ENCODE data around the gene IFITM2. TPM values are rescaled to one million over a fixed set of nuclear protein-coding genes. Genes with fewer than 3 reads are reported as not detected.

IFITM2 gene
- total RNA-seq, 1 experiment from 2014 or later: 421 TPM

DNA sequence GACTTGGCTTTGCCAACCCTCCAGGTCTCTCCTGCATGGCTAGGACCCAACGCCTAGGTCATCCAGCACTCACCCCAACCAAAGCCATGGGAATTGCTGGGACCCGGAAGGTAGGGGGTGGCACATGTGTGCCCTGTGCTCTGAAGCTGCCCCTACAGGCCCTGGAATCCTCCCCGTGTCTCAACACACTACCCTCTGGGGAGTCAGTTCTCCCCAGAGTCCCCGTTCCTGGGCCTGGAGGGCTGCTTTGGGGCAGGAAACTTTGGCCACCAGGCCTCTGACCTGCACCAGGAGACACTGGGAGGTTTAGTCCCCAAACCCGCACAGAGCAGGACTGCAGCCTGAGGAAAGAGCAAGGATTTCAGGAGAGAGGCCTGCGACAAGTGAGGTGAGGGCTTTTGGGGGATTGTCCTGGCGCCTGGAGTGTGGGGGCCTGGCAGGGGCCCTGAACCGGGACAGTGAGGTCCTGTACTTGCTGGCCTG is 5.7 kb downstream of the IFITM2 start:
- Histone ChIP-seq H3K14ac (ENCODE audit: insufficient read depth, low read length) (no peak overlapping the region; the same call in 1 of the 2 replicates), H2BK5ac (ENCODE audit: insufficient read length, low read length) (no peak overlapping the region), H2AK5ac (ENCODE audit: insufficient read length, low read length) (no peak overlapping the region), H3K4ac (ENCODE audit: low read depth, low read length) (no peak overlapping the region), H3K9me3 (ENCODE audit: control insufficient read depth, low read depth, low read length) (no peaks in the 10 kb centered on the region), H4K8ac (replicated peaks; ENCODE audit: insufficient read length, low read depth, low read length) (no peak overlapping the region), H3K23ac (ENCODE audit: insufficient read length, low read depth, low read length) (no peak overlapping the region), H3K56ac (ENCODE audit: insufficient read length, low read depth, low read length) (no peak overlapping the region), H3K9ac (ENCODE audit: extremely low read depth, insufficient read length, low read length) (no peak overlapping the region), H3K18ac (ENCODE audit: insufficient read length, low read depth, low read length) (no peak overlapping the region), H2BK120ac (ENCODE audit: low read depth, low read length, poor library complexity, severe bottlenecking) (no peak overlapping the region), H3K4me1 (ENCODE audit: insufficient read depth, low read length) (peaks cover 11% of the 10 kb centered on the region; the same call in 1 of the 2 replicates), H3K79me2 (ENCODE audit: insufficient read depth, low read length) (peaks cover 6% of the 10 kb centered on the region; the same call in 1 of the 2 replicates), H3K27ac (ENCODE audit: insufficient read length, low read depth, low read length) (no peak overlapping the region), H2BK12ac (ENCODE audit: insufficient read length, low read depth, low read length) (no peak overlapping the region), H3T11ph (ENCODE audit: low read length) (no peak overlapping the region), H2AFZ (ENCODE audit: low read length) (no peak overlapping the region), H2BK15ac (ENCODE audit: low read depth, low read length) (no peak overlapping the region), H2BK20ac (ENCODE audit: low read depth, low read length, poor library complexity, severe bottlenecking) (no peak overlapping the region), H3K4me2 (ENCODE audit: insufficient read depth, insufficient read length, low read length) (peak overlapping the region; percentile 85), H3K27me3 (ENCODE audit: insufficient read depth, low read length) (no peaks in the 10 kb centered on the region), H3K23me2 (ENCODE audit: insufficient read length, low read depth, low read length, poor library complexity, severe bottlenecking) (peaks cover 28% of the 10 kb centered on the region), H4K20me1 (ENCODE audit: control insufficient read depth, insufficient read depth, insufficient read length) (no peaks in the 10 kb centered on the region), H3K79me1 (ENCODE audit: insufficient read depth, low read depth, low read length, poor library complexity, severe bottlenecking) (peaks cover 2% of the 10 kb centered on the region), H4K5ac (ENCODE audit: insufficient read length, low read depth, low read length) (no peak overlapping the region), H4K91ac (ENCODE audit: insufficient read length, low read depth, low read length) (no peak overlapping the region)
- no CpG with 5 or more reads among the region's 8 CpGs for whole genome bisulfite sequencing (ENCODE audit: extremely low coverage, insufficient read length, low lambda C conversion rate)
- peak overlapping the region; percentile 88 to 94 (median 94) for H3K27ac Mint-ChIP-seq
- no peaks in the 10 kb centered on the region for H3K27me3 Mint-ChIP-seq (ENCODE audit: low read depth)
- H3K36me3 Mint-ChIP-seq (ENCODE audit: insufficient read depth in 1 of 3, low read depth in 3 of 3): peaks cover 6 to 19% (median 11%) of the 10 kb centered on the region in 3 experiments
- peaks cover 52 to 71% of the 10 kb centered on the region in 2 experiments for H3K4me1 Mint-ChIP-seq
- no peak for DNase-seq
- no peaks in the 10 kb centered on the region; a peak in 1 of 5 replicates for H3K9me3 Mint-ChIP-seq
- TF ChIP-seq, protein P1, sequence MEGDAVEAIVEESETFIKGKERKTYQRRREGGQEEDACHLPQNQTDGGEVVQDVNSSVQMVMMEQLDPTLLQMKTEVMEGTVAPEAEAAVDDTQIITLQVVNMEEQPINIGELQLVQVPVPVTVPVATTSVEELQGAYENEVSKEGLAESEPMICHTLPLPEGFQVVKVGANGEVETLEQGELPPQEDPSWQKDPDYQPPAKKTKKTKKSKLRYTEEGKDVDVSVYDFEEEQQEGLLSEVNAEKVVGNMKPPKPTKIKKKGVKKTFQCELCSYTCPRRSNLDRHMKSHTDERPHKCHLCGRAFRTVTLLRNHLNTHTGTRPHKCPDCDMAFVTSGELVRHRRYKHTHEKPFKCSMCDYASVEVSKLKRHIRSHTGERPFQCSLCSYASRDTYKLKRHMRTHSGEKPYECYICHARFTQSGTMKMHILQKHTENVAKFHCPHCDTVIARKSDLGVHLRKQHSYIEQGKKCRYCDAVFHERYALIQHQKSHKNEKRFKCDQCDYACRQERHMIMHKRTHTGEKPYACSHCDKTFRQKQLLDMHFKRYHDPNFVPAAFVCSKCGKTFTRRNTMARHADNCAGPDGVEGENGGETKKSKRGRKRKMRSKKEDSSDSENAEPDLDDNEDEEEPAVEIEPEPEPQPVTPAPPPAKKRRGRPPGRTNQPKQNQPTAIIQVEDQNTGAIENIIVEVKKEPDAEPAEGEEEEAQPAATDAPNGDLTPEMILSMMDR (conservative IDR thresholded peaks at IDR 0.05): no peak
- peak overlapping the region; percentile 92 to 97 for H3K4me3 Mint-ChIP-seq
